ENCODE data around the gene NUP62.
A peak's percentile ranks its signal among the peaks of the same experiment; 100 is the strongest.

The NUP62 gene

GRCh38 chr19:49896863-49897621 is 32.3 kb downstream of the NUP62 start, which contains the start of gene IL4I1:
TSS of gene IL4I1 (minus strand) at chr19:49896887. CDS start at chr19:49896160, 727 bp downstream.
- peak; percentile 95 for DNase-seq (ENCODE audit: low spot score)

GRCh38 chr19:49895566-49896297 is 33.6 kb downstream of the NUP62 start:
- DNase-seq (ENCODE audit: low spot score), result no peak

DNA sequence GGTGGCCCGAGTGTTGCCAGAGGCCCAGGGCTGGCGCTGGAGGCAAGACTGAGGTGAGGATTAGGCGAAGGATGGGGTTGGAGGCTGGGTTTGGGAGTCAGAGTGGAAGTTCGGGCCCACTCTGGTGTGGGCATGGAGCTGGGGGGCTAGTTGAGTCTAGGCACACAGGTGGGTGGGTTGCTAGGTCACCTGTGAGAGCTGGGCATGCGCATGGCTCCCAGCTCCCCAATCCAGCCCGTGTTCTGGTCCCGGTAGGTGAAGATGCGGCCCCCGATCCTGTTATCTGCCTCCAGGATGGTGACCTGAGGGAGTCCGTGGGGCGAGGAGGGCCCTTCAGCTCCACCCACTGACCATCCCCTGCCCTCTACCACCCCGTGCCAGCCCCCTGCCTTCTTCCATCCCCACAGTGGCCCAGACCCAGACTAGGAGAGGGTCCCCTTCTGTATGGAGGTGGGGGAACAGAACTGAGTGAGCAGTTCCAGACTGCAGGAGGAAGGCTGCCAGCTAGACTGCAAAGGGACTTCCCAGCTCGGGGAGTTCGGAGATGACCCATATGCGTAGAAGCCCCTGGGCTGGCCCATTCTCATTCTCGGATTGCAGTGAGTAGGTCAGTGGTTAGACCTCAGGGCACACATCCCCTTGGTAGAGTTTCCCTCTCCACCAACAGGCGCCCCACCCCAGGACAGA is 34.3 kb downstream of the NUP62 start:
- DNase-seq (ENCODE audit: low spot score), result no peak

DNA sequence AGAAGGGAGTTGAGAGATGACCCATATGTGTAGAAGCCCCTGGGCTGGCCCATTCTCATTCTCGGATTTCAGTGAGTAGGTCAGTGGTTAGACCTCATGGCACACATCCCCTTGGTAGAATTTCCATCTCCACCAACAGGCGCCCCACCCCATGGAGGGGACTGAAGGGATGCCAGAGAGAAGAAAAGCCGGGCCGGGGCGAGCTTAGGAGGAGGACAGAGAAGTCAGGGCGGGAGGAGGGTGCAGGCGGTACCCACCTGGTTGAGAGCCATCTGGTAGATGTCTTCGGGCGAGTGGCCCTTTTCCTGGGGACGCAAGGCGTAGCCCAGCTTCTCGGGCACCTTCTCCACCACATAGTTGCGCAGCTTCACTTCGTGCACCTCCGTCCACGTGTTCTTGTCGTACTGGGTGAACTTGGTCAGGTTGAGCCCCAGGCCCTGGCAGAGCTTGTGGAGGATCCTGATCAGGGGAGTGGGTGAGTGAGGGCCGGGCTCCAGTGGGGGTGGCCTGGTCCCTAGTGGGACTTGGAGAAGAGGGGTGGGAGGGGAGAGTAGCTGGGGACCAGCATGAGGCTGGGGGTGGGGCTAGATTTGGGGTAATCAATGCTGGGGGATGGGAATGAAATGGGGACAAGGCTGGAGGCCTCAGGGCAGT is 35.2 kb downstream of the NUP62 start:
- no peak for DNase-seq (ENCODE audit: low spot score)

GRCh38 chr19:49892716-49893115 is 36.6 kb downstream of the NUP62 start:
- no peak for DNase-seq (ENCODE audit: low spot score)

DNA sequence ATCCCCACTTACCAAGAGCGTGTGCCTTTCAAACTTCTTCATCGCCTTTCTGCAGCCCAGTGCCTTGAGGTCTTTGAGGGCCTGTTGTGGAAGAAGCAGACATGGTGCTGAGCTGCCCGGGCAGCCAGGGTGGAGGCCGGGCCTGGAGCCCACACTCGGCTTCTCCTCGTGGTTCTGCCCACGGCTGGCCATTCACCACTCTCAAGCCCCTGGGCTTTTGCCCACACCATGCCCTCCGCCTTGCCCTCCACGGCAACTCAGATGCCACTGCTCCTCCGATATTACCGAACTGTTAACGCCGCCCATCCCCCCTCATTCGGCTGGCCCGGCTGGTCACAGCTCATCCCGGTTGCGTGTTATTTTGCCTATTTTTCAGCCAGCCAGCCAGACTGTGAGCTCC is 37.9 kb downstream of the NUP62 start:
- DNase-seq (ENCODE audit: low spot score), result no peak

GRCh38 chr19:49890349-49891311 is 38.7 kb downstream of the NUP62 start:
- peak; percentile 36 for DNase-seq (ENCODE audit: low spot score)

- DNase-seq (ENCODE audit: low spot score), result peak; percentile 68
Observed at GRCh38 chr19:49889687-49890348, 39.5 kb downstream of the NUP62 start.

GRCh38 chr19:49889038-49889686 is 40.1 kb downstream of the NUP62 start:
- DNase-seq (ENCODE audit: low spot score), result no peak

DNA sequence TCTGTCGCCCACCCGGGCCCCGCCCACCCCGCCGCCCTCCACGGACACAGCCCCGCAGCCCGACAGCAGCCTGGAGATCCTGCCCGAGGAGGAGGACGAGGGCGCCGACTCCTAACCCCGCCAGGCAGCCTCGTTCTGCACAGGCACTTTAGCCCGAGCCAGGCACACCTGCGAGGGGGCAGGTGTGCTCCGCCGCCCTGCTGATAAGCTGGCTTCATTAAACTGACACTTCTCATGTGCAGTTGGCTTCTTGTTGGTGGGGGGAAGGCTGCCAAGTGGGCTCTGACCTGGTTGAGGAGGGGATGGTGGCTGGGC is 40.8 kb downstream of the NUP62 start:
- no peak for DNase-seq (ENCODE audit: low spot score)

DNA sequence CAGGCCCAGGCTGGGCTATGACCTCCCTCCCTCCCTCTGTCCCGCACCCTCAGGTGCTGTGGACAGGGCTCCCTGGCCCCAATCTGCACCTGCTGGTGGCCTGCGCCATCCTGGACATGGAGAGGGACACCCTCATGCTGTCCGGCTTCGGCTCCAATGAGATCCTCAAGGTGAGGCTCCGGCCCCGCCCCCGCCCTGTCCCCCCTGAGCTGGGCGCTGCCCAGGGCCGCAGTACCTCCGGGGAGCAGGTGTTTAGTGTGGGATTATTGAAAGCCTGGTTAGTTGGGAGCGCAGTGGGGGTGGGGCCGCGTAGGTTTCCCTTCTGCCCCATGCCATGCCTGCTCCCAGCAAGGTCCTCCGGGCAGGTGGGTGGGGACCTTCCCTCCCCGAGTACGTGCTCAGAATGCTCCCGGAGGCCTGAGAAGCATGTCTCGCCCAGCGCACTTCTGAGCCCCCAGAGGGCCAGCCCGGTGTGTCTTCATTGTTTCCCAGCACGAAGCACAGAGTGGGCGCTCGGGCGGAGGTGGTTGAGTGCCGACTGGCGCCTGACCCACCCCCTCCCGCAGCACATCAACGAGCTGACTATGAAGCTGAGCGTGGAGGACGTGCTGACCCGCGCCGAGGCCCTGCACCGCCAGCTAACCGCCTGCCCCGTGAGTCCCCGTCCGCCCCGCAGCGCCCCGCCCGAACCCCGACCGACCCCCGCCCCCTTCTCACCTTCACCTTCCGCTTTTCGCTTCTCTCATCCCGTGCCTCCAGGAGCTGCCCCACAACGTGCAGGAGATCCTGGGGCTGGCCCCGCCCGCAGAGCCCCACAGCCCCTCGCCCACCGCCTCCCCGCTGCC is 41.4 kb downstream of the NUP62 start:
- no peak for DNase-seq (ENCODE audit: low spot score)

DNA sequence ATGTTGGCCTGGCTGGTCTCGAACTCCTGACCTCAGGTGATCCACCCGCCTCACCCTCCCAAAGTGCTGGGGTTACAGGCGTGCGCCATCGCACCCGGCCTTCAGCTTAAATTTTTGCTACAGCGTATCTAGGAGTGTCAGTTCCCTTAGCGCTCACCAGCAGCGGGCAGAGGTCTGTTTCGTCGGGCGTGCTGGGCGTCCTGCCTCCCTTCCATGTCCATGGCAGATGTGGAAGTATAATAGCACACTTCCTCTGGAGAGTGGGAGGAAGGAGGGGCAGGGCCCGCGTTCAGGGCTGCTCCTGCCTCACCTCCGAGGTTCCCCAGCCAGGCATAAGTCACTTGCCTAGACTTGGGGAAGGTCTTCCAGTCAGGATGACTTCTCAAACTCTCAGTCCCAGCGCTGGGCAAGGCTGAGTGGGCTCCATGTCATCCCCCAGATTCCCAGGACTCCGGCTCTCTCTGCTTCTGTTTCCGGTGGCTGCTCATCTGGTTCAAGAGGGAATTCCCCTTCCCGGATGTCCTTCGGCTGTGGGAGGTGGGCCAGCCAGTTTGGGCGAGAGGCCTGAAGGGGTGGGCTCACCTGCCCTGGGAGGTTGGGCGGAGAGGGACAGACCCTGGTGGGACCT is 42.2 kb downstream of the NUP62 start:
- DNase-seq (ENCODE audit: low spot score), result peak; percentile 36

DNA sequence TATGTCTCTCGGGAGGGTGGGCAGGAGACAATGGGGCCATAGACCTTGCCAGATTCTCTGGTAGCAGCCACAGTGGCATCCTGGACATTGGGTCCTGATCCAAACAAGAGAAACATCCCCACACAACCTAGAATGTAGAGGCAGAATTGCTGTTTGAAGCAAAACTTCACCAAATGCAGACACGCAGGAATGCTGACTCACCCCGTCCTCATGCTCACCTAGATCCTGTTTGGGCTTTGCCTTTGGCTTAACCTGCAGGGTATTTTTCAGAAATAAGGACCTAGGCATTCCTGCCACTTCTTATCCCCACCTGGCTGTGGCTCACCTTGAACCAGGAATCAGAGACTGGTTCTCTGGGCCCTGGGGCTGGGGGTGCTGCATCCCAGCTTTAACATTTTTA is 44.5 kb downstream of the NUP62 start:
- DNase-seq (ENCODE audit: low spot score), result peak; percentile 33

- no peak for DNase-seq (ENCODE audit: low spot score)
Observed at GRCh38 chr19:49884109-49884508, 45.2 kb downstream of the NUP62 start.

GRCh38 chr19:49883094-49883493 is 46.2 kb downstream of the NUP62 start:
- DNase-seq (ENCODE audit: low spot score), result no peak

- no peak for DNase-seq (ENCODE audit: low spot score)
Observed at GRCh38 chr19:49882643-49883042, 46.7 kb downstream of the NUP62 start.

DNA sequence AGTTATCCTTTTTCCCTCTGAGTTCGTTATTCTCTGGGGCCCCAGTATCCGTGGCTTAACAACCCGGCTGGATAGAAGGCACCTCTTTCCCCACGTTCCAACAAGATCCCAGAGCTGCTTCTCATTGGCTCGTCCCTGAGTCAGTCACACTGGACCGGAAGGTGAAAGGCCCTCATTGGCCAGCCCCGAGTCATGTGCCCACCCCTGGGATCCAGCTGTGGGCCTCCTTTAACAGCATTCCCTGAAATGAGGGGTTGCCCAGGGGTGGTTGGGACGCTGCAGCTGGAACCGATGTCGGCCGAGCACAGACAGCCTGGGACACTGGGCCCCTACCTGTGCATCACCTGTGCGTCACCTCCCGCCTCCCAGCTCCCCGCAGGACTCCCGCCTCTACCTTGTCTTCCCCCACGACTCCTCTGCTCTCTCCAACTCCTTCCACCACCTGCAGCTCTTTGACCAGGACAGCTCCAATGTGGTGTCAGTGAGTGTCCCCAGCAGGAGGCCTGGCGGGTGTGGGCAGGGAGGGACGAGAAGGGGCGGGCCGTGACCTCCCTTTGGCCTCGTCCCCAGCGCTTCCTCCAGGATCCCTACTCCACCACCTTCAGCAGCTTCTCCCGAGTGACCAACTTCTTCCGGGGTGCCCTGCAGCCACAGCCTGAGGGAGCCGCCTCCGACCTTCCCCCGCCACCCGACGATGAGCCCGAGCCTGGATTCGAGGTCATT is 47.5 kb downstream of the NUP62 start:
- no peak for DNase-seq (ENCODE audit: low spot score)

DNA sequence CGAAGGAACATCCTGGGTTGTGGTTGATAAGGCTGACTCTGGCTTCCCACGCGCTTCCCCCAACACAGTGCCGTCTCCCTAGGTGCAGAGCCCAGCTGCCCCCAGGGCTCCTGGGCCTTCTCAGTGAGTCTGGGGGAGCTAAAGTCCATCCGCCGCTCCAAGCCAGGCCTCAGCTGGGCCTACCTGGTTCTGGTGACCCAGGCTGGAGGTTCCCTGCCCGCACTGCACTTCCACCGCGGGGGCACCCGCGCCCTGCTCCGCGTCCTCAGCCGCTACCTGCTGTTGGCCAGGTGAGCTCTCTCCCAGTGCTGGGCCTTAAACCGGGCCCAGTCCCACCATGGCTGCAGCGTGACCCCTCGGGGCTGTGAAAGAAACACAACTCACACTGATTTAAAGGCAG is 48.1 kb downstream of the NUP62 start:
- no peak for DNase-seq (ENCODE audit: low spot score)
